HG02798 (cell line): ENCODE results near the gene KLRF1.
A peak's percentile ranks its signal among the peaks of the same experiment; 100 is the strongest.
"Not testable (repeated sequence)": the region's sequence is repeated elsewhere in the genome, so short reads cannot be mapped to it uniquely, and the experiment has no call there.

ENCODE experiments used
- ATAC-seq: cut with Tn5 transposase; IDR thresholded peaks from one replicate; pipeline ENCODE4 v1.9.1; 2021; ENCODE audit warnings: mild to moderate bottlenecking; ENCODE audit not compliant: unreplicated experiment, poor library complexity

Gene KLRF1

DNA sequence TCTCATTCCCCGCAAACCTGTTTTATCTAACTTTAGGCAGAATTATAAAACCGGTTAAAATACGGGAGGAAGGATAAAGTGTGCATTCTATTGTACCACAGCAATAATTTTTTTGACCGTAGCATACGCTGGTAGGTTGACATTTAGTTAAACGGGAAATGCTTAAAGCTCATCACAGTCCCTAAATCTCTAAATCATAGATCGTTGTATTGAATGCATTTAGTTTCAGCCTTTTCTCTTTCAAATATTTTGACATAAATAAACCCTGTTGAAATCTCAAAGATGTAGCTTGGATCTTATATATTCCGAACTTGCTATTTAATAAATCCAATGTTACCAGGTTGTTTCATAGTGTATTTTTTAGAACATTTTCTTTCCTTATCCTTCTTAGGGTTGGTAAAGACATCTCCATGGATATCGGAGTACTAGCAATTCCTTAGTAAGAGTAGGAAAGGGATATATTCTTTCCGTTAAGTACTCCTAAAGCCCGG lies 41.1 kb downstream of the KLRF1 start:
- no peak for ATAC-seq

- ATAC-seq: no peak
Measured at GRCh38 chr12:9868951-9869306, 41.6 kb downstream of the KLRF1 start.

GRCh38 chr12:9869307-9870161 lies 42.3 kb downstream of the KLRF1 start, which contains the start of gene CLEC2B:
Gene CLEC2B (minus strand): TSS chr12:9869354.
- peak; percentile 54 for ATAC-seq

DNA sequence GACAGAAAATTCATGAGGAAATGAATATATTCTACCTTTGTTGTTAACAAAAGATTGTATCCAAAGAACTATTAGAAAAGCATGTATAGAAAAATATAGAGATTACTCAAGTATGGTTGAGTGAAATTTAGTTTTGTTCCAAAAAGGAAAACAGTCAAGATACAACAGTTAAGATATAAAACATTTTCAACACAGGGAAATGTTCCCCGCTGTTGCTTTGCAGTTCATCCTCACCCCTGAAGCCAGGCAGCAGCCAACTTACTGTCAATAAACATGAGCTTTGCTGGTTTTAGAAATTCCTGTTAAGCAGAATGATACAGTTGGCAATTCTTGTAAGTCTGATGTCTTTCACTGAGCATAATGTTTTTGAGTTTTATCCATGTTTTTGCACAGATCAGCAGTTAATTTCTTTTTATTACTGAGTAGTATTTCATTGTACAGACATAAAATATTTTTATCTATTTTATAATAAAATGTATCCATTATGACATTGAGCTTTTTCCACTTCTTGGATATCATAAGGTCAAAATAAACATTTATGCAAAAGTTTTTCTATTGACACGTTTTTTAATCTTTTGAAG lies 43.1 kb downstream of the KLRF1 start:
- no peak for ATAC-seq

GRCh38 chr12:9872162-9872561 lies 44.9 kb downstream of the KLRF1 start:
- ATAC-seq: no peak

- no peak for ATAC-seq
Measured at GRCh38 chr12:9872742-9873141, 45.5 kb downstream of the KLRF1 start.

GRCh38 chr12:9876120-9876519 lies 48.8 kb downstream of the KLRF1 start:
- not testable (repeated sequence) for ATAC-seq

DNA sequence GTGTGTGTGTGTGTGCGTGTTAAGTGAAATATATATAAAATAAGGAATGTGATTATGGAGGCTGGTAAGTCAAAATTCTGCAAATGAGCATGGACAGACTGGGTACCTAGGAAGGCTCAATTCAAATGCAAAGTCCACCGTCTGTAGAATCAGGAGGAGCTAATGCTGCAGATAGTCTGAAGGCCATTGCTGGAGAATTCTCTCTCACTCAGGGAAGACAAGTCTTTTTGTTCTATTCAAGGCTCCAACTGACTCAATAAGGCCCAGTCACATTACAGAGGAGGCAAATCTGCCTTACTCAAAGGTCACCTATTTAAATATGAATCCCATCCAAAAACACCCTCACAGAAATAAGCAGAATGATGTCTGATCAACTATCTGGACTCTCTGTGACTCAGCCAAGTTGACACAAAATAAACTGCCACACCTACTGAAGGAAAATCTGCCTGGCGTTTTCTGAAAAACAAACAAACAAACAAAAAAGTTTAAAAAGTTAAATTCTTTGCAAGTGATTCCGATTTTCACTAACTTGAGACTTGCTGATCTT lies 53.3 kb downstream of the KLRF1 start:
- no peak for ATAC-seq

GRCh38 chr12:9881246-9881645 lies 54.0 kb downstream of the KLRF1 start, which contains the start of gene KLRF2:
Gene KLRF2 (plus strand): TSS chr12:9881489. CDS start chr12:9881596, 107 bp downstream.
- ATAC-seq: no peak

- ATAC-seq: no peak
Measured at GRCh38 chr12:9881988-9882387, 54.7 kb downstream of the KLRF1 start.

- no peak for ATAC-seq
Measured at GRCh38 chr12:9883175-9883574, 55.9 kb downstream of the KLRF1 start.

GRCh38 chr12:9888665-9889273 lies 61.5 kb downstream of the KLRF1 start:
- ATAC-seq: no peak
